HG02642 (cell line): ENCODE measurements around the gene NAA80.
"Not testable (repeated sequence)": the region's sequence is repeated elsewhere in the genome, so short reads cannot be mapped to it uniquely, and the experiment has no call there.

ENCODE experiments used
- ATAC-seq: cut with Tn5 transposase; IDR thresholded peaks from one replicate; pipeline ENCODE4 v1.9.1; 2021; ENCODE audit warnings: mild to moderate bottlenecking; ENCODE audit not compliant: unreplicated experiment, poor library complexity

NAA80 gene

DNA sequence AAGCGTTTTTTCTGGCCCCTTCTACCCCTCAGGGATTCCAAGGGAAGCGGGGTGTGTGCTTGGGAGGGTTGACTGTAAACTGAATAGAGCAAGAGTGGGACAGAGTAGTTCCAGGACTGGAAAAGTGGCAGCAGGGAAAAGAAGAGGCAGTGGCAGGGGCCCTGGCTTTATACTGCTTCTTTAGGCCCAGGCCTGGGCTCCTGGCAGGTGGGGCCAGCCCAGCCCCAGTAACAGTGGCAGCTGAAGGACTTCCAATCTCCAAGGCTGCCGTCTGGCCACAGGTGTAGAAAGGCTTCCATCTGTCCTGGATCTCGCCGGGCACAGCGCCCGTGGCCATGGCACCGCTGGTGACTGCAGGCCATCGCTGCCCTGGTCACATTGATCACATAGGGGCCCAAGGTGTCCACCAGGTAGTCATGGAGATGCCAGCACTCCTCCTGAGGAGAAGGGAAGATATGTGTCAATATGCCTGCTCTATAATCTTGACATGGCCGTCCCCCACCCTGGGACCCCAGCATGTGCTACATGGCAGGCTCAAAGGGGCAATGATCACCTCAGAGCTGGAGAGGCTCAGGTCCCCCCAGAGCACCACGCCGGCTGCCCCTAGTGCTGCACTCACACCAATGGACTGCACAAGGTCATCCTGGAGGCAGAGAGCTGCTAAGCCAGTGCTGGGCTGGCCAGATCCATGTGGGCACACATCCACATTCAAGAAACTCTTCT is 6.0 kb downstream of the NAA80 start:
- no peak for ATAC-seq

DNA sequence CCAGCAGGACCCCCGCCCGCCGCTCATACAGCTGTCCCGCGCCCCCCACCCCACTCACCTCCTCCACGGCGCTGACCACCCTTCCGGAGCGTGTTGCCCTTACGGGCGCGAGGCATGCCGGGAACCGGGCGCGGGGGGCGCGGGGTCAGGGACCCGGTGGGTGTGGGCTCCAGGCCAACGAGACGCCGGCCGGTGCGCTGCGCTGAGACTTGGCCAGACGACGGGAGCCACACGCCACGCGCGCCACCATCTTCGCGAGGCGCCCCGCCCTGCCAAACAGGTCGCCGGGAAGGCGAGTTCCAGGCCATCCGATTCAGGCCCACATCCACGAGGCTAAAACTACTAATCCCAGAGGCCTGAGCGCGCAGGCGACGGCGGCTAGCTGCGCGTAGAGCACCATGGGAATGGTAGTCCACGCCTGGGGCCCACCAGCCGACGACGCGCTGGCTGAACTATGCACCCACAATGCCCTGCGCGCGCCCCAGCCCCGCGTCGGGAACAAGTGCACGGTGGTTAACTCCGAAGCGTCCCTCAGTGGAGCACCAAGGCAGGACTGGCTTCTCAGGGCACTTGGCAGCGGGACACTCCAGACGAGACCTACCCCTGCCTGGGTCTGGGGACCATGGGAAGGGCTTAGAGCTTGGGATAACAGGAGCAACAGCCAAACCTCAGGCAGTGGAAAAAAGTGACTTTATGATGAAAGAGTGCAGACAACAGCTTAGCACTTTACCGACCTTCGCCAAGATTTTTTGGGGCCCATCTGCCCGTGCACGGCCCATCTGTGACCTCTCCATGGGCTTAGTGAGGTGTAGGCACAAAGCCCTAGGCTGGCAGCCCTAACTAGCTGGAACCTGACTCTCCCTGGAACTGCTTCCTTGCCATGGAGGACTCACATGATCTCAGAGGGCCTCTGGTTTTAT is 6.8 kb downstream of the NAA80 start, which contains the start of gene IFRD2:
Gene IFRD2 (minus strand): TSS at position 271 of the 920 bp plus-strand sequence. CDS start 155 bp downstream, at position 116.
- ATAC-seq, result peak; percentile 93

DNA sequence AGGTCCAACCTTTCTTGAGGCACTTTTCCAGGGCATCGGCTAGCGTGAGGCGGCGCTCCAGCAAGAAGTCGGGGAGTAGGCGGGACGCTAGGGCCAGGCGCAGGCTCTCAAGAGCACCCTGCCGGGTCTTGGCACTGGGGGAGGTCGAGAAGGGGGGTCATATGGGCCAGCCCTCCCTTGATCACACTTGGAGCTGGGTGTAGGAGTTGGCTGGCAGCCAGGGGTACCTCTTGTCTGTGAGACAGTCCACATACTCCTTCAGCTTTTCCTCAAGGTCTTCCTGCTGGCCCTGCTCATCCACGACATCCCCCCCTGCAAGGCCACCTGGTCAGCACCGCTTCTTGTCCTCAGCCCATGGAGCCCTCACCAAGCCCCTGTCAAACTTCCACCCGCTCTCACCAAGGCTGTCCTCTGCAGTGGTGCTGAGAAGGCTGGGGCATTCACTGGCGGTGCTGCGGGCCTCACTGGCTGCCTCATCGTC is 9.0 kb downstream of the NAA80 start:
- ATAC-seq, result no peak

DNA sequence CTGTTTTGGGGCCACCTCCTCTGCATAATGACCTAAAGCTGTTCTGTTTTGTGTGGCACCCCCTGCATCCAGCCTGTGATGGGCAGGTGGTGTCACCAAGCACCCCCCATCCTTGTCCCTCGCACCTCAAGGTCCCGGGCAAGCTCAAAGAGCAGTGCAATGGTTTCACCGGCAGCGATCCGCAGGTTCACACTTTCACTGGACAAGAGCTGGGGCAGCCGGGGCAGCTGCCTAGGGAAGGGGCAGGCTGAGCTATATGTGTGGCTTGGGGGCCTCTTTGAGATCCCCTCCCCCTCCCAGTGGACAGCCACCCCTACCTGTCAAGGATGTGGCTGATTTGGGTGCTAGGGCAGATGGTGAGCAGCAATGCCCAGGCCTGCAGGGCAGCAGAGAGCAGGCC is 10.1 kb downstream of the NAA80 start:
- ATAC-seq, result no peak

DNA sequence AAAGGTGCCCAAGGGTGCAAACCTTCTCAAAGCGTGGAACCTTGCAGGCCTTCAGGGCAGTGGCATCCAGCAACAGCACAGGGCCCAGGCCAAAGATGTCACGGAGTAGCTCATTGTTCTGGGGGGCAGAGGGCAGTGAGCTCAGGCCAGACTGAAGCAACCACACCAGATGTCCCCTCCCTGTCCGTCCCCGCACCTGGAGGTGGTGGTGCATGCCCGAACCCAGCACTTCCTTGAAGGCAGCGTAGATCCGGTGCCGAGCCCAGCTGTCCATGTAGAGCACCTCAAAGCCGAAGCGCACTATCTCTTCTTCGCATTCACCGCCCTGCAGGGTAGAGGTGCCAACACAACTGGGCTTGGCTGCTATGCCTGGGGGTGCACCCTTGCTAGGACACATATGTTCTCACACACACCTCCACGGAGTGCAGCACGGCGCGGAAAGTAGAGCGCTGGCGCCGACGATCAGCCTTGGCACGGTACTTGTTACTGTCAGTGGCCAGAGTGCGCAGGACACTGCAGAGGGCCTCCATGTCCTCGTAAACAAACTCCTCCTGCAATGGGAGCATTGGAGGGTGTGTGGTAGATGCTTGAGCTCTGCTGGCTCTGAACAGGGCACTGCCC is 10.7 kb downstream of the NAA80 start:
- no peak for ATAC-seq

DNA sequence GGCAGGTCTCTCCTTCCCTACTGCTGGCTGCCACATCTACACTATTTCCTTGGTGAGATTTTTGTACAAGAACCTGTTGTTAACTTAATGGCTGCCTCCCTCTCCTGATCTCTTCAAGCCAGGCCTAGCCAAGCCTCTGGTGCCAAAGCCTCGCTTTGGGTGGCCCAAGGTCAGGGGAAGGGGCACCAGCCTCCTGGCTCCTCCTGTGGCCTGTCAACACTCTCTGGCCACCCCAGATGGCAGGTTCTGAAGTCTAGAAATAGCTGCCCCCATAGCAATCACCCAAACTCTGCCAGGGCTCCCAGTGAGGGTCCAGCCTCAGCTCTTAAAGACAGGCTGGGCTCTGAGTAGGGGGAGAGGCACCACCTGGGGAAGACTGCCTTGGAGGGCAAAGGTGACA is 11.9 kb downstream of the NAA80 start:
- no peak for ATAC-seq

GRCh38 chr3:50286322-50287227 is 12.6 kb downstream of the NAA80 start:
- ATAC-seq, result no peak

DNA sequence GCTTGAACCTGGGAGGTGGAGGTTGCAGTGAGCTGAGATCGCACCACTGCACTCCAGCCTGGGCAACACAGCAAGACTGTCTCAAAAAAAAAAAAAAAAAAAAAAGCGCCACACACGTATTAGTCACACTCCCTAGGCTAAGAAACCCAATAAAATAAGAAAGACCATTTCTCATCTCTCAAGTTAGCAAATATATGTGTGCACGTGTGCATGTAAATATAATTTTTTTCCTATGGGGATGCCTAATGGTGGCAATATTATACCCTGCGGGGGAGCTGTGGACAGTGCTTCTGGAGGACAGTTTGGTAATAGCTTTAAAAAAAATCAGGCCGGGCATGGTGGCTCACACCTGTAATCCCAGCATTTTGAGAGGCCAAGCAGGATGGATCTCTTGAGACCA is 15.1 kb downstream of the NAA80 start:
- ATAC-seq, result not testable (repeated sequence)

GRCh38 chr3:50279255-50280016 is 19.8 kb downstream of the NAA80 start:
- no peak for ATAC-seq

DNA sequence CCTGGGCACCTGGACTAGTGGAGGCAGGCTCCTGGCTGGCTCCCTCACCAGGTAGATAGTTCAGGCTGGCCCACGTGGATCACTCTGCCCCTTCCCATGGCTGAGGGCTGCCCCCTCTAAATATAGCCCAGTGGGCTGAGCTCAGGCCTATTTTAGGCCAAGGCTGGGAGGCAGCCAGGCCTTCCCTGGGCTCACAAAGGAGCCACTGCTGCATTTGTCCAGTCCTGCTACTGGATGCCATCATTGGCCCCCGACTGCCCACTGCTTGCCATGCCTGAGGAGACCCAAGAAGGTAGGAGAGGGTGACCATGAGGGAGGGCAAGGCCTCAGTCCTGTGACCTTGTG is 20.4 kb downstream of the NAA80 start, which contains the start of gene LSMEM2:
Gene LSMEM2 (plus strand): TSS at position 208 of the 345 bp plus-strand sequence. CDS start 27 bp downstream, at position 235.
- ATAC-seq, result no peak

DNA sequence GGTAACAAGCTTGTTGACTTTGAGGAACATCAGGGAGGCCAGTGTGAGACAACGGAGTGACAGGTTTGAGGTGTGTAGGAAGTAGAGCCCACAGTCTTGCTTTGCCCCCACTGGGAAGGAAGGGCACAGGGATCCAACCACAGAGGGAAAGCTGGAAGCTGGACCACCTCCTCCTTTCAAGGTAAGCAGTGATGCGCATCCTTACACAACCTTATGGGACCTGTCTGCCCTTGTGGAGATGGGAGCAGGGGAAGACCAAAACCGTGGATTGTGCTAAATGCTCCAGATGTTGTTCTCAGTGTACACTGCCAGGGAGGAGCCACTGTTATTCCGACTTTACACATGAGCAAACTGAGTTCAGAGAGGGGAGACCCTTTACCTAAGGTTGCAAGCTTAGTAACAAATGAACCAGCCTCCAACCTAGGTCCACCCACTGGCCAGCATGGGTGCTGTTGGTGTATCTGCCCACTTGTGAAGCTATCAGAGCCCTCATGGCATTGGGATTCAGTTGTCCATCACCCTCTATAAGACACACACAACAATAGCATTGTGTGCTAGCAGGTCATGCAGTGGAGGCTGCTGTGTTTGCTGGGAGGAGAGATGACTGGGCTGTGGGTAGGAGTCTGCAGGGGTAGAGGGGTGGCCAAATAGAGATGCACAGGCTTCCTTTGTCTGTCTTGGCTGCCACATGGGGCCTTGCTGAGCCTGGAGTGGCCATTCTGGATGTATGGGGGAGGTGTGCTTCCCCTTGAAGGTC is 20.9 kb downstream of the NAA80 start:
- ATAC-seq, result no peak

DNA sequence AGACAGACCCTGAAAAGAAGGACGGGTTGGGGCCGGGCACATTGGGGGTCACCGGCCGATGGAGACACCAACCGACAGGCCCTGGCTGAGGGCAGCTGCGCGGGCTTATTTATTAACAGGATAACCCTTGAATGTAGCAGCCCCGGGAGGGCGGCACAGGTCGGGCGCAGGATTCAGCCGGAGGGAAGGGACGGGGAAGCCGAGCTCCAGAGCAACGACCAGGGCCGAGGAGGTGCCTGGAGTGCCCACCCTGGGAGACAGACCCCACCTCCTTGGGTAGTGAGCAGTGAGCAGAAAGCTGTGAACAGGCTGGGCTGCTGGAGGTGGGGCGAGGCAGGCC is 22.5 kb downstream of the NAA80 start:
- no peak for ATAC-seq

GRCh38 chr3:50275996-50276761 is 23.0 kb downstream of the NAA80 start:
- ATAC-seq, result no peak

DNA sequence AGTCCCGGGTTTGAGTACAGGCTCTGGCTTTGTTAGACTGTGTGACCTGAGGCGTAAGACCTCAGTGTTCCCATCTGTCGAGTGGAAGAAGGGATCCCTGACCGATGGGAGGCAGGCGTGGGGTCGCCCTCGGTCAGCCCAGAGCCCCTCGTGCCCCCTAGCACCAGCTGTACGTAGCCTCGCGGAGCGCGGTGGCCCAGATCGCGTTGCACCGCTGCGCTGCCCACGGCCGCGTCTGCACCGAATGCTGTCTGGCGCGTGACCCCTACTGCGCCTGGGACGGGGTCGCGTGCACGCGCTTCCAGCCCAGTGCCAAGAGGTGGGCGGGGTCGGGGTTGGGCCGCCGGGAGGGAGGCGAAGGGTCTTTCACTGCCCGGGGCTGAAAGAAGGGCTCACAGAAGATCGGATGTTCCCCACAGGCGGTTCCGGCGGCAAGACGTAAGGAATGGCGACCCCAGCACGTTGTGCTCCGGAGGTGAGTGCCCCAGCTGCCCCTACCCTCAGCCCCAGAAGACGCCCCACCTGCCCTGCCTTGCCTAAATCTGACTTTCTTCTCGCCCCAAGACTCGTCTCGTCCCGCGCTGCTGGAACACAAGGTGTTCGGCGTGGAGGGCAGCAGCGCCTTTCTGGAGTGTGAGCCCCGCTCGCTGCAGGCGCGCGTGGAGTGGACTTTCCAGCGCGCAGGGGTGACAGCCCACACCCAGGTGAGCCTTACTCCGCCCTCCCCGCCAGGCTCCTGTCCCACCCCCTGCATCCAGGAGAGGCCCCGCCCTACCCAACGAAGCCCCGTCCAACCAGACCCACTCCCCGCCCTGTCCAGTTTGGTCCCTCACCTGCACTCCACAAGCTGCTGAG is 23.8 kb downstream of the NAA80 start:
- ATAC-seq, result no peak

GRCh38 chr3:50274371-50275104 is 24.7 kb downstream of the NAA80 start:
- ATAC-seq, result no peak

DNA sequence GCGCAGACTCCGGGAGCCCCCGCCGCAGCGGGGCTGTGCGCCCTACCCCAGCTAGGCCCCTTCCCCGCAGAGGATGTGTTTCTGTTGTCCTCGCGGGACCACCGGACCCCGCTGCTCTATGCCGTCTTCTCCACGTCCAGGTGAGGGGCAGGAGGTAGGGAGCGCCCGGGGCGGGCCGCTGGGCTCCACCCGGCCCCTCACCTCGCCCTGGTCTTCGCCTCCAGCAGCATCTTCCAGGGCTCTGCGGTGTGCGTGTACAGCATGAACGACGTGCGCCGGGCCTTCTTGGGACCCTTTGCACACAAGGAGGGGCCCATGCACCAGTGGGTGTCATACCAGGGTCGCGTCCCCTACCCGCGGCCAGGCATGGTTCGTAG is 25.5 kb downstream of the NAA80 start:
- no peak for ATAC-seq
